RWPE2 (cell line): Measurements from ENCODE around the gene GTF2IRD1.
"Not testable (repeated sequence)": the region's sequence is repeated elsewhere in the genome, so short reads cannot be mapped to it uniquely, and the experiment has no call there.

Source experiments
- ATAC-seq: fragments of 200-7000 bp; cut with Tn5 transposase; 3 replicates; pipeline ENCODE4 v1.9.1; 2021; ENCODE audit warnings: low read depth
- DNase-seq: peaks from one replicate; pipeline ENCODE4 v3.0.0-alpha.2; 2020; ENCODE audit warnings: low spot score
- H3K27ac ChIP-seq: fragments of 450-650 bp; 2 replicates; pipeline ENCODE4 v1.5.1; 2017; ENCODE audit warnings: mild to moderate bottlenecking; ENCODE audit not compliant: poor library complexity, severe bottlenecking
- H3K27me3 ChIP-seq: fragments of 250-450 bp; sonication (Bioruptor Pico); 2 replicates; pipeline ENCODE4 v1.5.1; 2021; ENCODE audit warnings: mild to moderate bottlenecking, moderate library complexity; ENCODE audit not compliant: insufficient read depth, poor library complexity, severe bottlenecking
- H3K36me3 ChIP-seq: fragments of 250-450 bp; sonication (Bioruptor Pico); 2 replicates; pipeline ENCODE4 v1.5.1; 2020; ENCODE audit warnings: low read depth, mild to moderate bottlenecking, moderate library complexity
- H3K4me1 ChIP-seq: fragments of 250-450 bp; sonication (Bioruptor Pico); 2 replicates; pipeline ENCODE4 v1.5.1; 2021; ENCODE audit warnings: mild to moderate bottlenecking, moderate library complexity; ENCODE audit not compliant: insufficient read depth, poor library complexity, severe bottlenecking
- H3K4me3 ChIP-seq: fragments of 250-450 bp; sonication (Bioruptor Pico); 2 replicates; pipeline ENCODE4 v1.5.1; 2021; ENCODE audit warnings: mild to moderate bottlenecking, moderate library complexity; ENCODE audit not compliant: severe bottlenecking
- H3K9me3 ChIP-seq: fragments of 250-450 bp; sonication (Bioruptor Pico); 2 replicates; pipeline ENCODE4 v1.5.1; 2021; ENCODE audit warnings: mild to moderate bottlenecking, moderate library complexity; ENCODE audit not compliant: severe bottlenecking
- TF ChIP-seq, protein P1 (sequence below): fragments of 450-650 bp; IDR thresholded peaks from one replicate; pipeline ENCODE4 v1.5.1; 2017; ENCODE audit warnings: mild to moderate bottlenecking, moderate library complexity; ENCODE audit not compliant: poor library complexity, severe bottlenecking

GTF2IRD1 gene

DNA sequence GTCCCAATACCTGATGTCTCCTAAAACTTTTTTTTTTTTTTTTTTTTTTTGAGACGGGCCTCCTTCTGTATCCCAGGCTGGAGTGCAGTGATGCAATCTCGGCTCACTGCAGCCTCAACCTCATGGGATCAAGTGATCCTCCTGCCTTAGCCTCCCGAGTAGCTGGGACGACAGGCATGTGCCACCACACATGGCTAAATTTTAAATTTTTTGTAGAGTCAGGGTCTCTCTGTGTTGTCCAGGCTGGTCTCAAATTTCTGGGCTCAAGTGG, 28.4 kb downstream of the GTF2IRD1 start:
- H3K36me3 ChIP-seq, result no peaks in the 10 kb centered on the region
- H3K27ac ChIP-seq, result peak overlapping the region; percentile 95
- peaks cover 63% of the 10 kb centered on the region for H3K4me1 ChIP-seq

GRCh38 chr7:74482629-74483401, 29.1 kb downstream of the GTF2IRD1 start:
- Histone ChIP-seq H3K27me3 (no peaks in the 10 kb centered on the region), H3K36me3 (peaks cover 4% of the 10 kb centered on the region; the same call in 1 of the 2 replicates), H3K9me3 (no peaks in the 10 kb centered on the region), H3K27ac (peak overlapping the region; percentile 95), H3K4me3 (no peak overlapping the region), H3K4me1 (peaks cover 56% of the 10 kb centered on the region)
- DNase-seq, result no peak
- TF ChIP-seq, protein P1, sequence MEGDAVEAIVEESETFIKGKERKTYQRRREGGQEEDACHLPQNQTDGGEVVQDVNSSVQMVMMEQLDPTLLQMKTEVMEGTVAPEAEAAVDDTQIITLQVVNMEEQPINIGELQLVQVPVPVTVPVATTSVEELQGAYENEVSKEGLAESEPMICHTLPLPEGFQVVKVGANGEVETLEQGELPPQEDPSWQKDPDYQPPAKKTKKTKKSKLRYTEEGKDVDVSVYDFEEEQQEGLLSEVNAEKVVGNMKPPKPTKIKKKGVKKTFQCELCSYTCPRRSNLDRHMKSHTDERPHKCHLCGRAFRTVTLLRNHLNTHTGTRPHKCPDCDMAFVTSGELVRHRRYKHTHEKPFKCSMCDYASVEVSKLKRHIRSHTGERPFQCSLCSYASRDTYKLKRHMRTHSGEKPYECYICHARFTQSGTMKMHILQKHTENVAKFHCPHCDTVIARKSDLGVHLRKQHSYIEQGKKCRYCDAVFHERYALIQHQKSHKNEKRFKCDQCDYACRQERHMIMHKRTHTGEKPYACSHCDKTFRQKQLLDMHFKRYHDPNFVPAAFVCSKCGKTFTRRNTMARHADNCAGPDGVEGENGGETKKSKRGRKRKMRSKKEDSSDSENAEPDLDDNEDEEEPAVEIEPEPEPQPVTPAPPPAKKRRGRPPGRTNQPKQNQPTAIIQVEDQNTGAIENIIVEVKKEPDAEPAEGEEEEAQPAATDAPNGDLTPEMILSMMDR, result no peak
- ATAC-seq, result peak; percentile 20; the same call in 2 of the 3 replicates

More for the DNA sequence above, 28.4 kb downstream of the GTF2IRD1 start:
- TF ChIP-seq, protein P1, result no peak
- no peaks in the 10 kb centered on the region for H3K9me3 ChIP-seq
- DNase-seq (no peak), ATAC-seq (no peak)
- no peak overlapping the region for H3K4me3 ChIP-seq
- H3K27me3 ChIP-seq, result no peaks in the 10 kb centered on the region

DNA sequence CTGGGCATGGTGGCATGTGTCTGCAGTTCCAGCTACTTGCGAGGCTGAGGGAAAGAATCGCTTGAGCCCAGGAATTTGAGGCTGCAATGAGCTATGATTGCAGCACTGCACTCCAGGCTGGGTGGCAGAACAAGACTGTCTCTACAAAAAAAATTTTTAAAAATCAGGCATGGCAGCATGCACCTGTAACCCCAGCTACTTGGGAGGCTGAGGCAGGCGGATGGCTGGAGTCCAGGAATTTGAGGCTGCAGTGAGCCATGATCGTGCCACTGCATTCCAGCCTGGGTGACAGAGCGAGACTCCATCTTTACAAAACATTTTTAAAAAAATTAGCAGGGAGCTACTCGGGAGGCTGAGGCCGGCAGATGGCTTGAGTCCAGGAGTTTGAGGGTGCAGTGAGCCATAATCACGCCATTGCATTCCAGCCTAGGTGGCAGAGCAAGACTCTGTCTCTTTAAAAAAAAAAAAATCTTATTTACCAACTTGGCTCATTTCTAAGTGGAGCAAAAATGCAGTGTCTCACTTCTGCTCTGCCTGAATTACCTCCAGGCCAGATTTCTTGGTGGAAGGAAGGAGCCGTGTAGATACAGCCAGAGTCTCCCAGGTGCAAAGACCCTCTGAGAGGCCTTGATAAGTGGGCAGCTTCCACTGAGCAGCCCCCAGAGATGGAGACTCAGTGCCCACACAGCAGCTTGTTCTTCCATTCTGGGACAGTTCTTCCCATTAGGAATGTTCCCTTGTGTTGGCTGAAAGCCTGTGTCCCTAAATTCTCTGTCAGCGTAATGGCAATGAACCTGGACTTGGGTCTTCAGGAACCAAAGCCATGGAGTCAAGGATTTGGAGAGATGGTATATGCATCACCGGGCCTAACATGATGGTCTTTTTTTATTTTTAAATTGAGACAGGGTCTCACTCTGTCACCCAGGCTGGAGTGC, 30.0 kb downstream of the GTF2IRD1 start:
- TF ChIP-seq, protein P1, result no peak
- Histone ChIP-seq H3K27me3 (no peaks in the 10 kb centered on the region), H3K4me1 (peaks cover 48% of the 10 kb centered on the region), H3K36me3 (peaks cover 5% of the 10 kb centered on the region; the same call in 1 of the 2 replicates), H3K9me3 (no peaks in the 10 kb centered on the region), H3K27ac (peak overlapping the region; percentile 95), H3K4me3 (no peak overlapping the region)
- DNase-seq (no peak), ATAC-seq (peak; percentile 19)

DNA sequence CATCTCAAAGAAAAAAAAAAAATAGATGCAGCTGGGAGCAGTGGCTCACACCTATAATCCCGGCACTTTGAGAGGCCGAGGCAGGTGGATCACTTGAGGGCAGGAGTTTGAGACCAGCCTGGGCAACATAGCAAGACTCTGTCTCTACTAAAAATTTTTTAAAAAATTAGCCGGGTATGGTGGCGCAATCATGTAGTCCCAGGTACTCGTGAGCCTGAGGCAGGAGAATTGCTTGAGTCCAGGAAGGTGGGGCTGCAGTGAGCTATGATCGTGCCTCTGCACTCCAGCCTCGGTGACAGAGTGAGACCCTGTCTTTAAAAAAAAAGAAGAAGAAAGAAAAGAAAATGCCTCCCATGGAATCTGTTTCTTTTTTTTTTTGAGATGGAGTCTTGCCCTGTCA, 31.9 kb downstream of the GTF2IRD1 start:
- Histone ChIP-seq H3K27me3 (no peaks in the 10 kb centered on the region), H3K4me1 (peaks cover 34% of the 10 kb centered on the region), H3K27ac (no peak overlapping the region), H3K36me3 (peaks cover 5% of the 10 kb centered on the region; the same call in 1 of the 2 replicates), H3K4me3 (no peak overlapping the region), H3K9me3 (no peaks in the 10 kb centered on the region)
- DNase-seq (no peak), ATAC-seq (no peak)
- TF ChIP-seq, protein P1, result no peak

GRCh38 chr7:74488518-74489030, 34.9 kb downstream of the GTF2IRD1 start:
- H3K27me3 ChIP-seq, H3K4me3 ChIP-seq, H3K27ac ChIP-seq, H3K4me1 ChIP-seq, ATAC-seq, DNase-seq, H3K9me3 ChIP-seq: not testable (repeated sequence)
- peaks cover 14% of the 10 kb centered on the region for H3K36me3 ChIP-seq
